AG10803 (cell line): Measurements from ENCODE around the gene GABRG3.

Experiments used
- DNase-seq: peaks from one replicate; pipeline ENCODE4 v3.0.0; 2010; ENCODE audit warnings: low read depth
- H3K4me3 ChIP-seq: 2 replicates; pipeline ENCODE4 v1.5.1; 2011; ENCODE audit warnings: mild to moderate bottlenecking, low read length, control low read depth
- TF ChIP-seq, protein P1 (sequence below): conservative IDR thresholded peaks from 2 replicates; pipeline ENCODE4 v1.5.1; 2011; ENCODE audit warnings: mild to moderate bottlenecking, low read length, control low read depth, inconsistent platforms

GABRG3 gene

DNA sequence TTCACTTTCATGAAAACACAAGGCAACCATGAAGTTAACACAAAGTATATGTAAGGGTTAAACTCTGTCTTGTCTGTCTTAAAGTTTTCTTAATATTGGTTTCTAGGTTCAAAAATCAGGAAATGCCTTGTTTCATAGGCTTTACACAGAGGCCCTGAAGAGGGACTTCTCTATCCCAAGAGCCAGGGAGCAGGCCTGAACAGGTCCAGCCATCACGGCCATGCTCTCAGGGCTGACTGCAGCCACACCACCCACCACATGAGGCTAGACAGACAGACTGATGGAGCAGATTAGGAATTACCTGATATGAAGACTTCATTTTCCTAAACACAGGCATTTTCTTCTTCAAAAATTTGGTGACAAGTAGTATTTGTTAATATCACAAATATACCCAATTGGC lies 502.9 kb downstream of the GABRG3 start:
- TF ChIP-seq, protein P1, sequence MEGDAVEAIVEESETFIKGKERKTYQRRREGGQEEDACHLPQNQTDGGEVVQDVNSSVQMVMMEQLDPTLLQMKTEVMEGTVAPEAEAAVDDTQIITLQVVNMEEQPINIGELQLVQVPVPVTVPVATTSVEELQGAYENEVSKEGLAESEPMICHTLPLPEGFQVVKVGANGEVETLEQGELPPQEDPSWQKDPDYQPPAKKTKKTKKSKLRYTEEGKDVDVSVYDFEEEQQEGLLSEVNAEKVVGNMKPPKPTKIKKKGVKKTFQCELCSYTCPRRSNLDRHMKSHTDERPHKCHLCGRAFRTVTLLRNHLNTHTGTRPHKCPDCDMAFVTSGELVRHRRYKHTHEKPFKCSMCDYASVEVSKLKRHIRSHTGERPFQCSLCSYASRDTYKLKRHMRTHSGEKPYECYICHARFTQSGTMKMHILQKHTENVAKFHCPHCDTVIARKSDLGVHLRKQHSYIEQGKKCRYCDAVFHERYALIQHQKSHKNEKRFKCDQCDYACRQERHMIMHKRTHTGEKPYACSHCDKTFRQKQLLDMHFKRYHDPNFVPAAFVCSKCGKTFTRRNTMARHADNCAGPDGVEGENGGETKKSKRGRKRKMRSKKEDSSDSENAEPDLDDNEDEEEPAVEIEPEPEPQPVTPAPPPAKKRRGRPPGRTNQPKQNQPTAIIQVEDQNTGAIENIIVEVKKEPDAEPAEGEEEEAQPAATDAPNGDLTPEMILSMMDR, result no peak
- no peak for DNase-seq
- H3K4me3 ChIP-seq, result no peak overlapping the region

DNA sequence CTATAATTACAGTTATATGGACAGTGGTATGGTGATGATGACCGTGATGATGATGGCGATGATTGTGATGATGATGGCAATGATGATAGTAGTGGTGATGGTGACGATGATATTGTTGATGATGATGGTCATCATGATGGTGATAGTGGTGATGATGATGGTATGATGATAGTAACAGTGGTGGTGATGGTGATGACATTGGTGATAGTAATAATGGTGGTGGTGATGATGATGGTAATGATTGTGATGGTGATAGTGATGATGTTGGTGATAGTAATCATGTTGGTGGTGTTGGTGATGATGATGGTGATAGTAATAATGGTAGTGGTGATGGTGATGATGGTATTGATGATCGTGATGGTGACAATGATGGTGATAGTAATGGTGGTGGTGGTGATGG lies 504.4 kb downstream of the GABRG3 start:
- TF ChIP-seq, protein P1, result no peak

DNA sequence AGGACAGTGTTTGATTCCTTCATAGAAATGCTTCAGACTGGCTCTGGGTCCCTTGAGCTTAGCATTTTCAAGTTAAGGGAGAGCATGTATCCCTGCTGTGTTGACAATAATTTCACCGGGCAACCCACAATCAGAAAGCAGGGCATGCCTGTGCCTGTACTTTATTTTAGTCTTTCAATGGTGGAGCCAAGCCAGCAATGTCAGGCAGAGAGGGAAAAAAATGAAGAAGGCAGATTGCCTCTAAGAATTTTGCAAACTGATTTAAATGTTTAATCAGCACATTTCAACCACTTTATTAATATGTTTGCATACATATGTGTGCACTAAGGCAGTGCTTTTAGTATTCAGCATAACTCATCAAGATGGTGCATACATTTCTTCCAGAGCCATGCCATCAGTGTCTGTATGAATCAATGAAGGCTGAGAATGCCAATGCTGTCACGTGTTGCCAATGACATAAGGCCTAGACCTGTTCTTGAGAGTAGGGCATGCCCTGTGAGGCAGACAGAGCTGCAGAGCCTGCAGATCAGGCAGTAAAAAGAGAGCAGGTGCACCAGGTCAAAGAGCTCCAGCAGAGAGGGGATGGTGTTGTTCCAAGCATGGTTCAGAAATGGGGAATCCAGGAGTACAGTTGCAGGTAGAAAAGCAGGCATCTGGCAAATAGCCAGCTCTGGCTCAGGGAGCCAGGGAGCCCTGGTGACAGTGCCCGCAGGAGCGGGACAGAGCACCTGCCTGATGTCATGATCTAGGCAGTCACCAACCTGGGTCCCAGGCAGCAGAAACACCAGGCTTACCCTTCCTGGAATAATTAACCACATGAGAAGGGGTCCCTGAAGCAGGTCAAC lies 508.5 kb downstream of the GABRG3 start:
- TF ChIP-seq, protein P1, result no peak
- H3K4me3 ChIP-seq, result no peak overlapping the region
- no peak for DNase-seq

More for the DNA sequence above, 504.4 kb downstream of the GABRG3 start:
- DNase-seq, result no peak
- no peak overlapping the region for H3K4me3 ChIP-seq

DNA sequence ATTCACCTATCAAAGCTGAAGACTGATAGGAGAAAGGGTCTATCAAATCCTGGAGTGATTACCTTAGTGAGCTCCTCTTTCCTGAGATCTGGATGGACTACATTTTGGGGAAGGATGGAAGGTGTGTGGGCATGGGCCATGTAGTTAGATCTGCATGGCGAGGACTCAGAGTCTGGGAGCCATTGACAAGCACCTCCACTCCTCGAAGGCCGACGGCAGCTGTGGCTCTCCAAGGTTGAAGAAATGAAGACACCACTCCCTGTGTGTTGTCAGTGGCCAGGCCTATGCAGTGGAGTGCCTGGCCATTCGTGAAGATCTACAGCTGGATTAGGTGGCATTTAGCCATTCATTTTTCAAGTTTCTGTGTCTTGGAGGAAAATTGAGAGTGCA lies 509.2 kb downstream of the GABRG3 start:
- TF ChIP-seq, protein P1, result no peak
- no peak for DNase-seq
- no peak overlapping the region for H3K4me3 ChIP-seq

DNA sequence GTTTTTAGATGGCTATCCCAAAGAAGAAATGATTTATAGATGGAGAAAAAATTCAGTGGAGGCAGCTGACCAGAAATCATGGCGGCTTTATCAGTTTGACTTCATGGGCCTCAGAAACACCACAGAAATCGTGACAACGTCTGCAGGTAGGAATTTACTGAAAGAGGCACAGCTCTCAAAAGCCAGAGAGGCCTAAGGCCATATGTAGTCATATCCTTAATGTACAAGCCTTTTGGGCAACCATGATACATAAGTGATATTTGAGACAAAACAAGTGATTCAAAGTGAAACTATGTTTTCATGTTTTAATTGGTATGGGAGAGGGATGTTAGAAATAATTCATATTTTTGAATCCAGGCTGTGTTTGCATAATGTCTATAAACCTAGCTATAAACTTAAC lies 509.7 kb downstream of the GABRG3 start:
- TF ChIP-seq, protein P1, result no peak
- no peak for DNase-seq
- H3K4me3 ChIP-seq, result no peak overlapping the region

DNA sequence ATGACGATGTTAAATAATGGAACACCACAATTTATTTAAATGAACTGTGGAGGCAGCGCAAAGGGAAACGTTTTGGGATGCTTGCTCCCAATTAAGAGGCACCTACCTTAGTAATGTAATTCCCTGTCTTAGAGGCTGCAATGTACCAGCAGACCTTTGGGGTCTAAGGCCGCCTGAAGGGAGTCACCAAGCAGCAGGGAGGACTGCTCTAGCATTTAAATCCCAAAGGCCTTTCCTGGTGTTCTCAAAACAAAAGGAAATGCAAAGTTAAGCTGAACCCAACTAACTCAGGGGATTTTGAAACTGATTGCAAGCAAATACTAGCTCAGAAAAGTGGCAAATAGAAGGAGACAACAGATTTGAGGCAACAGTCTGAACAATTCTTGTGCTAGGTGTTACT lies 510.8 kb downstream of the GABRG3 start:
- TF ChIP-seq, protein P1, result no peak
- no peak overlapping the region for H3K4me3 ChIP-seq
- DNase-seq, result no peak

DNA sequence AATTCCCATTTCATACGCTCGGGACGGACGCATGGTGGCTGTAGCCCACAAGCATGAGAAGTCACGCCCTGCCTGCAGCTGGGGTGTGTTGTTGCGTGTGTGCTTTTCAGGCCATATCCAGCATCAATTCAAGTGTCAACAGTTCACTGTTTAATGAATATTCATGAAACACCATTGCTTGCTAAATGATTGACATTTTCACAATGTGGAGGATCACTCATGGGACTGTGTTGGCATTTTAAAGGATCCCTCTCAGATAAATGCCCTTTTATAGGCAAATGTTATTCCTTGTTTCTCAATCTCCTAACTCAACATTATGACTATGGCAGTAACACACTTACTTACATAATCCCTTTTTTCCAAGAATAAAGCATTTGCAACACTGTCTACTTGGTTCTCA lies 511.3 kb downstream of the GABRG3 start:
- DNase-seq, result no peak
- H3K4me3 ChIP-seq, result no peak overlapping the region
- TF ChIP-seq, protein P1, result no peak
